ENCODE results near the gene PPP1R37.

- no peak for TF ChIP-seq REST (IDR thresholded peaks at IDR 0.05; ENCODE audit: borderline replicate concordance)
- TF ChIP-seq SMC3 (conservative IDR thresholded peaks at IDR 0.05; ENCODE audit: poor library complexity), result no peak
- no peak for TF ChIP-seq RAD21 (conservative IDR thresholded peaks at IDR 0.05)
- TF ChIP-seq CTCF (IDR thresholded peaks at IDR 0.05; ENCODE audit: poor library complexity, severe bottlenecking), result no peak
- no peak for TF ChIP-seq EZH2 (IDR thresholded peaks at IDR 0.05; ENCODE audit: borderline replicate concordance, insufficient read depth, low read length, poor library complexity, severe bottlenecking)
- TF ChIP-seq POLR2AphosphoS5 (IDR thresholded peaks at IDR 0.05), result no peak
- TF ChIP-seq TAF1 (IDR thresholded peaks at IDR 0.05; ENCODE audit: low read depth), result no peak
- TF ChIP-seq EP300 (conservative IDR thresholded peaks at IDR 0.05; ENCODE audit: poor library complexity, severe bottlenecking), result no peak
Measured at GRCh38 chr19:45128806-45129205, 35.8 kb downstream of the PPP1R37 start.
